Skeletal muscle satellite cell (primary cell): ENCODE results near the gene CDK3.

Experiments used
- H3K27me3 ChIP-seq: 2 replicates; pipeline ENCODE4 v1.7.0; 2013; ENCODE audit warnings: low read length; ENCODE audit not compliant: control insufficient read depth, insufficient read depth
- H3K36me3 ChIP-seq: 2 replicates; pipeline ENCODE4 v1.7.0; 2013; ENCODE audit warnings: mild to moderate bottlenecking, control low read depth, low read length; ENCODE audit not compliant: insufficient read depth
- H3K4me1 ChIP-seq: 2 replicates; pipeline ENCODE4 v1.7.0; 2013; ENCODE audit warnings: low read length; ENCODE audit not compliant: control insufficient read depth, insufficient read depth
- H3K4me2 ChIP-seq: 2 replicates; pipeline ENCODE4 v1.7.0; 2013; ENCODE audit warnings: mild to moderate bottlenecking, low read length
- H3K4me3 ChIP-seq: 2 replicates; pipeline ENCODE4 v1.7.0; 2013; ENCODE audit warnings: low read length
- H3K9ac ChIP-seq: 2 replicates; pipeline ENCODE4 v1.7.0; 2013; ENCODE audit warnings: mild to moderate bottlenecking, low read depth, low read length, moderate library complexity
- H3K9me3 ChIP-seq: replicated peaks from 2 replicates; pipeline ENCODE4 v1.7.0; 2013; ENCODE audit warnings: mild to moderate bottlenecking, control low read depth, low read length

The CDK3 gene

DNA sequence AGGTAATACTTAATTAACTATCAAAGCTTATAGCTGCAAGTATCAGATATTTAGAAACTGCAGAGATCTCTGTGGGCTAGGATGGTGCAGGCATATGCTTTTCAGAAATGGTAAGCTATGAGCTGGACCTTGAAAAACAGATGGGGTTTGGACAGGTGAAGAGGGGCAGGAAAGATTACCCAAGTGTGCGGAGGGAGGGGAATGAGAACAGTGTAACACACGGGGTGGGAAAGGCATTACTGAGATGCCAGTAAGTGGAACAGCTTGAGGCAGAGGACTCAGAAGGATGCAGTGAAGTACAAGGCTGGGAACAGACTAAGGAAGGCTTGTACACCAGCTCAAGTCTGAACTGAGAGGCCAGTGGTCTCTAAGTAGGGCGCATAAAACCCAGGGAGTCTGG lies 48.6 kb downstream of the CDK3 start:
- Histone ChIP-seq H3K4me3 (no peak overlapping the region), H3K27me3 (no peaks in the 10 kb centered on the region), H3K36me3 (peaks cover 84% of the 10 kb centered on the region), H3K4me1 (peaks cover 27% of the 10 kb centered on the region), H3K9ac (no peak overlapping the region), H3K4me2 (no peak overlapping the region), H3K9me3 (peaks cover 4% of the 10 kb centered on the region)

DNA sequence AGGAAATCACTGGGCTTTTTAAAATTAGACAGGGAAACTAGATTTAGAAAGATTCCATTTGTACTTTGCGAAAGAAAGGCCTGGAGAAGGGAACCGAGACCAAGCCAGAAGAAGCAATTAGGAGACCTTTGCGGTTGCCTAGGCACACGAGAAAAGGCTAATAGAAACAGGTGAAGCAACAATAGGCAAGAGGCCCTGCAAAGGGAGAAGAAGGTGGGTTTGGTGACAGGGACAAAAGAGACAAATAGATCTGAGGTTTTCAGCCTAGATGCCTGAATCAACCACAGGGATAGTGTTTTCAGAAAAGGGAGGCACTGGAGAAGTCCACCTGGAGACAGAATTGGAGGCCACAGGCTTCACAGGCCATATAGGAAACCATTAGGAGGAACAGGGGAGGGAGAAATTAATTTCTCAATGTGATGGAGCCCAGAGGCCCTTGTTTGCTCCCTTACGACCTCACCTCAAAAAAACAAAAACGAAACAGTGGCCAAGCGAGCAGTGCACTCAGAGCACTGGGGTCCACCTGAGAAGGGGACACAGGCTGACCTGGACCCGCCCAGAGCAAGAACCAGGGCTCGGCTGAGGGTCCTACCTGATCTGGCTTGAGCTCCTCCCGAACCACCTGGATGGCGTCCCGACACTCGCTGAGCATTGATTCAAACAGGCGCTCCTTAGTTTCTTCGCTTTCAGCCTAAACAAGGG lies 49.3 kb downstream of the CDK3 start:
- Histone ChIP-seq H3K27me3 (no peaks in the 10 kb centered on the region), H3K4me2 (no peak overlapping the region), H3K4me1 (peaks cover 27% of the 10 kb centered on the region), H3K9me3 (peaks cover 4% of the 10 kb centered on the region), H3K4me3 (no peak overlapping the region), H3K9ac (no peak overlapping the region), H3K36me3 (peaks cover 80% of the 10 kb centered on the region)

DNA sequence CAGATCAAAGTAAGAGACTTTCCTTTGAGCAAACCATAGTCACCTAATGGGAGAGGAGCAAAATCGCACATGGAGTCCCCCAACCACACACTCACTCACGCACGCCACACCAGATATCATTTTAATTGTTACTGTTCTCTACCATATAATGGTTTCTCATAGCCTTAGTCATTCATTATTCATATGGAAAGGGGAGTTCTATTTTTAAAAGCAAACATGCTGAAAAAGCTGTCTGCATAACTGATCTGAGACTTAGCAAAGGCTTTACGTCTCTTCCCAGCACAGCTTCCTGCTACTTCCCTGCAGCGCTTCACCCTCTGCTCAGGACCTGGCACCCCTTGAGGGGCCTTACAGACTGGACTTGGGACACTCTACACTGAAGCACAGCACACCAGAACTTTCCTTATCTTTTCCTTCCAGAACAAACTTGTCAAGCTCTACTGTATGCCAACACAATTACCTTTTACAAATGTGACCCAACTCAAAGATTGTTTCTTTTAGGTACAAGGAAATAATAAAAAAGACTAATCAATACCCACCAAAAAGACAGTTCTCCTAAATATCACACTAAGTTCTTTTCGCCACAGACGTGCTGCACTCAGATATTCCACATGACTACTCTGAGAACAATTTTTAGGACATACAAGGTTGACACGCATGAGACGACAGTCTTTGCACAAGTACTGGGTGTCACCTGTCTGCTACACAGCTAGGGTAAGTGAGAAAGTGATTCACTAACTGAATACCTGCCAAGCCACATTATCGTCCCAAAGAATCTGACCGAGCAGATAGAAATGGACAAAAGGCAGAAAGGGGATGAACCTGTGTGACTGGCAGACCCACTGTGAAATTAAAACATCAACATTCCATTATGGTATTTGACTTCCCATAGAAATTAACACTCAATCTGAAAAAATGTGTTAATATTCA lies 50.1 kb downstream of the CDK3 start:
- no peaks in the 10 kb centered on the region for H3K27me3 ChIP-seq
- H3K36me3 ChIP-seq = peaks cover 73% of the 10 kb centered on the region
- H3K9me3 ChIP-seq = peaks cover 4% of the 10 kb centered on the region
- no peak overlapping the region for H3K4me2 ChIP-seq
- H3K9ac ChIP-seq = no peak overlapping the region
- H3K4me3 ChIP-seq = no peak overlapping the region
- H3K4me1 ChIP-seq = peaks cover 27% of the 10 kb centered on the region

DNA sequence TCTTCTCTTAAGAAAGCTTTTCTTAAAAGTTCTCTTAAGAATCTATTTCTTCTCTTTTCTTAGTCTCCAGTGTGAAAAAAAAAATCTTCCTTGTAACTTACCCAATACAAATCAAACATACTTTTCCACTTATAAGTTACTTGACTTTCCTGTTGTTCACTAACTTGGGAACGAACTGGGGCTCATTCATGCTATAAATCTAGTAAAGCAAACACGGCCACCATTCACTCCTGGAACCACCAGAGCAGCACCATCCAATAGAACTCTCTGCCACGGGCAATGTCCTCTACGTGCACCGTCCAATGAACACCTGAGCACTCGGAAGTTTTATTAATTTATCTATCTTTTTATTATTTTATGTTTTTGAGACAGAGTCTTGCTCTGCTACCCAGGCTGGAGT lies 50.9 kb downstream of the CDK3 start:
- H3K36me3 ChIP-seq = peaks cover 74% of the 10 kb centered on the region
- peaks cover 27% of the 10 kb centered on the region for H3K4me1 ChIP-seq

DNA sequence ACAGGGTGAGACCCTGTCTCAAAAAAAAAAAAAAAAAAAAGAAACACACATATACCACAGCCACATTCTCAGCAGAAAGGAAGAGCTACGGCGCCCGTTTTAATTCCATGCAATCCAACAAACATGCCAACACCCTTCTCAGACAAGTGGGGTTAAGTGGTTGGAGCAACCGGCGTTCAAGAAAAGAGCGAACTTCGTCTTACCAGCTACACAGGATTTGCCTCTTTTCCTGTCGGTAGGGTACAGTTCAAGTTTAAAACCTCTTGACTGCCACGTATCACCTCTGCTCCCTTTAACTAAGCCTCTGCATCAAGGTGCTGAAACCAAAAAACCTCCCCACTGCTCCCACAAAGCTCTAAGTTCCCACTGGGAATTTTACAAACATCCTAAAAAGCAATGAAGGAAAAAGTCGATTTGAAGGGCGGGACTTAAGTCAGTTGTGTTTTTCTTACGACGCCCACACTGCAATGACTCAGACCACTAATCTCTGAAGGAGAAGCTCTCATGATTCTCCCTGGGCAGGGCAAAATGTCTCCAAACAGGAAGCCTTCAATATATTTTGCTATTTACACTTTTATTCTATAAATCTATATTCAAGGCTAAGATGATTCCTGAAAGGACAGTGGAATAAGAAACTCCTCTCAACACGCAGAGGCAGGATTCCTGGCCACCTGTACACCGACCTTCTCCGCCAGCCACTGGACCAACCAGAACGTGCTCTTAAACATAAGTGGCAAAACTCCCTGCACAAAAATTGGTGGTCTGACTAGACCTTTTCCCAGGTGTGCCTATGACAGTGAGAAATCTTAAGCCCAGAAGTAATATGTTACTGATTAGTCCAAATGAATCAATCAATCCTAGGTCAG lies 52.8 kb downstream of the CDK3 start:
- peaks cover 21% of the 10 kb centered on the region for H3K4me1 ChIP-seq
- peaks cover 76% of the 10 kb centered on the region for H3K36me3 ChIP-seq
- peak overlapping the region; percentile 23 for H3K4me2 ChIP-seq
- peak overlapping the region; percentile 38 for H3K4me3 ChIP-seq
- no peaks in the 10 kb centered on the region for H3K27me3 ChIP-seq
- H3K9me3 ChIP-seq = peaks cover 4% of the 10 kb centered on the region
- H3K9ac ChIP-seq = no peak overlapping the region

More for the DNA sequence above, 50.9 kb downstream of the CDK3 start:
- Histone ChIP-seq H3K9ac (no peak overlapping the region), H3K27me3 (no peaks in the 10 kb centered on the region), H3K9me3 (peaks cover 4% of the 10 kb centered on the region), H3K4me3 (no peak overlapping the region), H3K4me2 (no peak overlapping the region)

DNA sequence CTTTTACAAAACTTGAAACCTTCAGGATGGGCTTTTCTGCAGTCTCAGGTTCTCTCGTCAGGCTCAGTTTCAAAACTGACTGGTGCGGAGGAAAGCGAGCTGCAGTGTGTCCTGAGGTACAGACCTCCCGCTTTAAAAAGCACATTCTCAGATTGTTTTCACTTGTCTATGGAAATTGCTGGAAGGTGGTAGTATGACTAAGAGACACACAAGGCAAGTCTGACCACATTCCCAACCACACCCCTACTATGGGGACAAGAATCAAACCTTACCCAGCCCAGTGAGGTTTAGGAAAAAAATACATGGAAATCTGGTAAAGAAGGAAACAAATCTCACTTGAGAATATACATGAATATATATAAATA lies 53.4 kb downstream of the CDK3 start:
- Histone ChIP-seq H3K9me3 (peaks cover 4% of the 10 kb centered on the region), H3K4me3 (no peak overlapping the region), H3K9ac (no peak overlapping the region), H3K27me3 (no peaks in the 10 kb centered on the region), H3K36me3 (peaks cover 76% of the 10 kb centered on the region), H3K4me1 (peaks cover 15% of the 10 kb centered on the region), H3K4me2 (no peak overlapping the region)
